DND-41 (cell line): ENCODE data around the gene PCDH9.

Experiments used
- EZH2 ChIP-seq: IDR thresholded peaks from 3 replicates; pipeline ENCODE4 v1.6.1; 2012; ENCODE audit warnings: borderline replicate concordance, low read depth, mild to moderate bottlenecking, moderate library complexity, low read length, inconsistent platforms; ENCODE audit not compliant: severe bottlenecking
- TF ChIP-seq, protein P1 (sequence below): IDR thresholded peaks from 2 replicates; pipeline ENCODE4 v1.5.1; 2012; ENCODE audit warnings: borderline replicate concordance, low read length, moderate library complexity, mild to moderate bottlenecking; ENCODE audit not compliant: poor library complexity, severe bottlenecking; ENCODE audit errors: extremely low read depth

DNA sequence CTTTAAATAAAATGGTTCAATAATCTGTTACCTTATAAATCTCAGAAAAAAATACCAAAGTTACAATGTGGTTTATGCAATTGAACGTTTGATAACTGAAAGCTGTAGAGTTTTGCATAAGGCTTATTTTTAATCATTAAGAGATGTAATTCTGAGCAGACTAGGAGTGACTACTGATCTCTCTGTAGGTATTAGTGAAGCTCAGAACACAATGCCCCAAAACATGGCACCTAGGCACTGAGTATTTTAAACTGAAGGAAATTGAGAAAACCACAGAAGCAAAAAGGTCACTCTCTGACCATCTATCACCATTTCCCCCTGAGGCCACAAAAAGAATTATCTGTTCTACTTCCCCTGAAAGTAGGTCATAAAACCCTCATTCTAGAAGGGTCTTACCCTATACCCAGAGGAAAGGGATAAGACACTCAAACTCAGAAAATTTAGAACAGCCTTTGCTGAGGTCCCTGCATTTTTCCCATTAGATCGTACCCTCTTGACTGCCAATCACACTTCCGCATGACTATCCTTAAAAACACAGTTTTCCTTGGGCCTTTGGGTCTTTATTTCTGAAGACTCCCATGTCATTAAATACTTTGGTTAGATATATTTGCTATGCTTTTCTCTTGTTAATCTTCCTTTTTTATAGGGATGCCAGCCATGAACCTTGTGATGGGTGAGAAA is 158.1 kb downstream of the PCDH9 start:
- TF ChIP-seq, protein P1, sequence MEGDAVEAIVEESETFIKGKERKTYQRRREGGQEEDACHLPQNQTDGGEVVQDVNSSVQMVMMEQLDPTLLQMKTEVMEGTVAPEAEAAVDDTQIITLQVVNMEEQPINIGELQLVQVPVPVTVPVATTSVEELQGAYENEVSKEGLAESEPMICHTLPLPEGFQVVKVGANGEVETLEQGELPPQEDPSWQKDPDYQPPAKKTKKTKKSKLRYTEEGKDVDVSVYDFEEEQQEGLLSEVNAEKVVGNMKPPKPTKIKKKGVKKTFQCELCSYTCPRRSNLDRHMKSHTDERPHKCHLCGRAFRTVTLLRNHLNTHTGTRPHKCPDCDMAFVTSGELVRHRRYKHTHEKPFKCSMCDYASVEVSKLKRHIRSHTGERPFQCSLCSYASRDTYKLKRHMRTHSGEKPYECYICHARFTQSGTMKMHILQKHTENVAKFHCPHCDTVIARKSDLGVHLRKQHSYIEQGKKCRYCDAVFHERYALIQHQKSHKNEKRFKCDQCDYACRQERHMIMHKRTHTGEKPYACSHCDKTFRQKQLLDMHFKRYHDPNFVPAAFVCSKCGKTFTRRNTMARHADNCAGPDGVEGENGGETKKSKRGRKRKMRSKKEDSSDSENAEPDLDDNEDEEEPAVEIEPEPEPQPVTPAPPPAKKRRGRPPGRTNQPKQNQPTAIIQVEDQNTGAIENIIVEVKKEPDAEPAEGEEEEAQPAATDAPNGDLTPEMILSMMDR, result no peak
- TF ChIP-seq EZH2, result no peak
